K562 (cell line): ENCODE data around the gene DMWD. TPM values are rescaled to one million over a fixed set of nuclear protein-coding genes. Genes with fewer than 3 reads are reported as not detected.

ENCODE experiments used
- CBX5 ChIP-seq: IDR thresholded peaks from 2 replicates; pipeline ENCODE4 v1.6.1; 2014; ENCODE audit warnings: low read depth, borderline replicate concordance
- CHAMP1 ChIP-seq: fragments of 450-650 bp; IDR thresholded peaks from 2 replicates; pipeline ENCODE4 v1.6.1; 2016; ENCODE audit warnings: mild to moderate bottlenecking
- ETV6 ChIP-seq, 3 experiments: fragments of 150-350 bp in 1 of 3; sonication (generic) in 1 of 3; formaldehyde crosslinking in 1 of 3; IDR thresholded peaks; 2 replicates each; pipeline versions ENCODE4 v1.6.1 to v1.8.0; 2014 to 2022; ENCODE audit warnings: borderline replicate concordance in 2 of 3, low read depth in 2 of 3, antibody characterized with exemption in 1 of 3, low read length in 1 of 3, mild to moderate bottlenecking in 1 of 3, missing genetic modification reagents in 1 of 3
- FOXJ3 ChIP-seq: sonication (generic); formaldehyde crosslinking; IDR thresholded peaks from 2 replicates; pipeline ENCODE4 v1.4.0; 2020; ENCODE audit warnings: mild to moderate bottlenecking, missing genetic modification reagents
- HCFC1 ChIP-seq: IDR thresholded peaks from 2 replicates; pipeline ENCODE4 v1.6.1; 2012; ENCODE audit warnings: low read depth, low read length, improper control_type of control experiment
- JUNB ChIP-seq: fragments of 450-650 bp; formaldehyde crosslinking; conservative IDR thresholded peaks from 2 replicates; pipeline ENCODE4 v1.4.0; 2020; ENCODE audit warnings: mild to moderate bottlenecking
- MBD1 ChIP-seq: fragments of 250-450 bp; sonication (Bioruptor Pico); IDR thresholded peaks from 2 replicates; pipeline ENCODE4 v1.8.0; 2022; ENCODE audit warnings: inconsistent platforms
- NR2C2 ChIP-seq, 2 experiments: fragments of 200-800 bp in 1 of 2; sonication (Bioruptor generic) in 1 of 2; sonication (generic) in 1 of 2; formaldehyde crosslinking in 1 of 2; IDR thresholded peaks; 2 replicates each; pipeline versions ENCODE4 v1.6.1 to v1.8.0; 2016 to 2022; ENCODE audit warnings: mild to moderate bottlenecking in 1 of 2, missing compliant biosample characterization in 1 of 2, missing genetic modification characterization in 1 of 2, missing genetic modification reagents in 1 of 2
- RAD51 ChIP-seq: fragments of 450-650 bp; IDR thresholded peaks from 2 replicates; pipeline ENCODE4 v1.7.1; 2016; ENCODE audit warnings: low read depth, mild to moderate bottlenecking, borderline replicate concordance
- RB1 ChIP-seq: fragments of 450-650 bp; IDR thresholded peaks from 2 replicates; pipeline ENCODE4 v1.6.1; 2017; ENCODE audit warnings: low read depth, mild to moderate bottlenecking
- RBM22 ChIP-seq: fragments of 200-400 bp; formaldehyde crosslinking; IDR thresholded peaks from 2 replicates; pipeline ENCODE4 v1.6.1; 2018; ENCODE audit warnings: low read length, low read depth; ENCODE audit not compliant: poor library complexity, severe bottlenecking
- RBM39 ChIP-seq: fragments of 200-400 bp; formaldehyde crosslinking; optimal IDR thresholded peaks from 2 replicates; pipeline ENCODE3; 2018; ENCODE audit warnings: low read depth, low read length
- SP1 ChIP-seq: sonication (generic); formaldehyde crosslinking; IDR thresholded peaks from 2 replicates; pipeline ENCODE4 v1.8.1; 2022; ENCODE audit warnings: mild to moderate bottlenecking, missing genetic modification reagents
- SRSF3 ChIP-seq: fragments of 200-400 bp; formaldehyde crosslinking; IDR thresholded peaks from 2 replicates; pipeline ENCODE4 v1.6.1; 2016; ENCODE audit warnings: mild to moderate bottlenecking, low read length, moderate library complexity; ENCODE audit not compliant: insufficient read depth
- TAF9B ChIP-seq: fragments of 450-650 bp; IDR thresholded peaks from 2 replicates; pipeline ENCODE4 v1.6.1; 2018; ENCODE audit warnings: mild to moderate bottlenecking; ENCODE audit not compliant: partially characterized antibody
- TGIF2 ChIP-seq: sonication (generic); formaldehyde crosslinking; IDR thresholded peaks from 2 replicates; pipeline ENCODE4 v1.8.1; 2022; ENCODE audit warnings: mild to moderate bottlenecking, missing genetic modification reagents, moderate library complexity
- ZC3H11A ChIP-seq: IDR thresholded peaks from 2 replicates; pipeline ENCODE4 v1.6.1; 2012; ENCODE audit warnings: low read depth, low read length, improper control_type of control experiment
- ZNF316 ChIP-seq: fragments of 450-650 bp; IDR thresholded peaks from 2 replicates; pipeline ENCODE4 v1.6.1; 2016
- ZNF347 ChIP-seq: fragments of 450-650 bp; formaldehyde crosslinking; IDR thresholded peaks from 2 replicates; pipeline ENCODE4 v1.4.0; 2020; ENCODE audit warnings: low read depth, mild to moderate bottlenecking, moderate library complexity
- ZNF668 ChIP-seq: fragments of 250-450 bp; sonication (Bioruptor Pico); IDR thresholded peaks from 2 replicates; pipeline ENCODE4 v1.8.0; 2022; ENCODE audit warnings: mild to moderate bottlenecking, inconsistent platforms
- ZNF707 ChIP-seq: fragments of 250-450 bp; sonication (Bioruptor Pico); conservative IDR thresholded peaks from 2 replicates; pipeline ENCODE4 v1.8.0; 2022; ENCODE audit warnings: inconsistent platforms, mild to moderate bottlenecking, moderate library complexity
- polyA plus RNA-seq, 8 experiments: library from polyadenylated mRNA; depleted of rRNA in 4 of 8; stranded (reverse) in 5 of 8; unstranded in 3 of 8; fragments of >200 nt; fragmentation: Nextera tagmentation in 2 of 8; fragmentation: Illumina TruSeq in 1 of 8; extraction: Ambion mirVana in 2 of 8; extraction: Trizol in 1 of 8; gene quantifications; 2 replicates each; pipeline versions ENCODE4 v1.2.1 to v1.2.3, GENCODE V29; 2011 to 2014; ENCODE audit warnings: inconsistent platforms in 1 of 8, missing spikeins in 1 of 8
- total RNA-seq, 7 experiments: library from RNA; depleted of rRNA in 6 of 7; stranded (reverse); fragments of >200 nt in 6 of 7; fragmentation: Illumina TruSeq in 2 of 7; extraction: Trizol in 2 of 7; gene quantifications; 2 replicates each; pipeline versions ENCODE4 v1.2.1 to v1.2.3, GENCODE V29; 2011 to 2021; ENCODE audit warnings: low replicate concordance in 1 of 7
- TF ChIP-seq, protein P1 (sequence below): fragments of 450-650 bp; IDR thresholded peaks from 2 replicates; pipeline ENCODE4 v1.6.1; 2016; ENCODE audit warnings: low read depth, mild to moderate bottlenecking, moderate library complexity
- TF ChIP-seq, protein P2 (sequence below): fragments of 250-450 bp; sonication (Bioruptor Pico); IDR thresholded peaks from 2 replicates; pipeline ENCODE4 v1.8.0; 2021; ENCODE audit warnings: moderate library complexity, mild to moderate bottlenecking, inconsistent platforms

Gene DMWD
- total and polyA plus RNA-seq, 9 of the 15 experiments (the other 6 are each of a cell fraction or from before 2014, with no cell fraction given) = 4.7 to 54.6 (median 19.0) TPM

GRCh38 chr19:45768984-45769782 is 23.5 kb downstream of the DMWD start, which contains the start of gene SIX5 (continued):
- TF ChIP-seq MBD1 (CRISPR knock-in tag) = no peak
- TF ChIP-seq TAF9B = peak; percentile 99
- no peak for TF ChIP-seq RAD51
- peak; percentile 98 for TF ChIP-seq SP1 (CRISPR knock-in tag)
- no peak for TF ChIP-seq RBM39
- no peak for TF ChIP-seq ZNF668
- no peak for TF ChIP-seq ZNF347 (CRISPR knock-in tag)
- no peak for TF ChIP-seq TGIF2
- no peak for TF ChIP-seq ETV6 (IDR thresholded peaks at IDR 0.05; ENCODE audit: borderline replicate concordance in 1 of 2, low read depth in 2 of 2, low read length in 1 of 2)
- no peak for TF ChIP-seq ETV6 (CRISPR knock-in tag; IDR thresholded peaks at IDR 0.05; ENCODE audit: borderline replicate concordance)
- TF ChIP-seq RBM22 = no peak
- TF ChIP-seq NR2C2 (CRISPR knock-in tag; IDR thresholded peaks at IDR 0.05) = peak; percentile 35; the same call in 1 of the 2 replicates
- TF ChIP-seq NR2C2 (tag; IDR thresholded peaks at IDR 0.05) = no peak
- 0 out of 2 replicates have a peak, but pooled peaks have one; percentile 56 for TF ChIP-seq RB1
- TF ChIP-seq ZNF707 (CRISPR knock-in tag) = no peak
- TF ChIP-seq ZNF316 = no peak
- no peak for TF ChIP-seq FOXJ3 (CRISPR knock-in tag)
- peak; percentile 43 for TF ChIP-seq HCFC1
- TF ChIP-seq SRSF3 = no peak
- no peak for TF ChIP-seq ZC3H11A
- TF ChIP-seq, protein P1, sequence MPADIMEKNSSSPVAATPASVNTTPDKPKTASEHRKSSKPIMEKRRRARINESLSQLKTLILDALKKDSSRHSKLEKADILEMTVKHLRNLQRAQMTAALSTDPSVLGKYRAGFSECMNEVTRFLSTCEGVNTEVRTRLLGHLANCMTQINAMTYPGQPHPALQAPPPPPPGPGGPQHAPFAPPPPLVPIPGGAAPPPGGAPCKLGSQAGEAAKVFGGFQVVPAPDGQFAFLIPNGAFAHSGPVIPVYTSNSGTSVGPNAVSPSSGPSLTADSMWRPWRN = peak; percentile 23; the same call in 1 of the 2 replicates
- TF ChIP-seq CBX5 = no peak
- TF ChIP-seq CHAMP1 = no peak
- TF ChIP-seq, protein P2, sequence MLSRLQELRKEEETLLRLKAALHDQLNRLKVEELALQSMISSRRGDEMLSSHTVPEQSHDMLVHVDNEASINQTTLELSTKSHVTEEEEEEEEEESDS (CRISPR knock-in tag) = no peak
- TF ChIP-seq JUNB (CRISPR knock-in tag) = no peak
